ENCODE measurements around the gene BEND7. TPM values are rescaled to one million over a fixed set of nuclear protein-coding genes. Genes with fewer than 3 reads are reported as not detected.

The BEND7 gene, protein sequence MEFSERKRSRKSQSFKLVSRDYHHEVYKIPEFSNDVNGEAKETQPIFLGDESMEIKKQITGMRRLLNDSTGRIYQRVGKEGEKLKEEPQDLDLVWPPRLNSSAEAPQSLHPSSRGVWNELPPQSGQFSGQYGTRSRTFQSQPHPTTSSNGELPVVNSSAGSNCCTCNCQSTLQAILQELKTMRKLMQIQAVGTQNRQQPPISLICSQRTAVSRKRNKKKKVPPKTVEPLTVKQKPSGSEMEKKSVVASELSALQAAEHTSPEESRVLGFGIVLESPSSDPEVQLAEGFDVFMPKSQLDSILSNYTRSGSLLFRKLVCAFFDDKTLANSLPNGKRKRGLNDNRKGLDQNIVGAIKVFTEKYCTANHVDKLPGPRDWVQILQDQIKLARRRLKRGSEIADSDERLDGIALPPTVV
- 9.0 and 10.6 TPM in 2 replicates for total RNA-seq

GRCh38 chr10:13528875-13529713 is at the start of gene BEND7:
BEND7 (minus strand) TSS chr10:13529014; CDS start chr10:13528533, 481 bp downstream.
- H3K4me2 ChIP-seq (ENCODE audit: insufficient read depth, low read length), result peak within 1 kb of the TSS; percentile 82
- H3K9me3 ChIP-seq (ENCODE audit: low read depth, low read length), result no peaks in the 10 kb centered on the region
- H3K4me1 ChIP-seq (ENCODE audit: insufficient read depth, low read length), result peaks cover 15% of the 10 kb centered on the region
- peak within 1 kb of the TSS; percentile 82 for H2AFZ ChIP-seq (ENCODE audit: low read length)
- peaks cover 17% of the 10 kb centered on the region for H3K27me3 ChIP-seq (ENCODE audit: insufficient read depth, low read length)
- H3K36me3 ChIP-seq (ENCODE audit: insufficient read depth, low read length), result peaks cover 8% of the 10 kb centered on the region
- H3K27ac ChIP-seq (ENCODE audit: low read depth, low read length), result no peak within 1 kb of the TSS
- H3K4me3 ChIP-seq (ENCODE audit: insufficient read depth, low read length), result peak within 1 kb of the TSS; percentile 74
- DNase-seq (ENCODE audit: insufficient read length, low spot score, missing footprints), result peak; percentile 96
- TF ChIP-seq CTCF (IDR thresholded peaks at IDR 0.05; ENCODE audit: extremely low read depth, low read depth, low read length), result no peak
- peaks cover 9% of the 10 kb centered on the region for H3K79me2 ChIP-seq (ENCODE audit: insufficient read depth, low read length)
- no peaks in the 10 kb centered on the region for H4K20me1 ChIP-seq (ENCODE audit: insufficient read depth, low read length)

GRCh38 chr10:13573960-13574359 is 45.1 kb upstream of the BEND7 start:
- no peaks in the 10 kb centered on the region for H3K79me2 ChIP-seq (ENCODE audit: insufficient read depth, low read length)
- H3K27ac ChIP-seq (ENCODE audit: low read depth, low read length), result no peak overlapping the region
- no peaks in the 10 kb centered on the region for H3K36me3 ChIP-seq (ENCODE audit: insufficient read depth, low read length)
- H3K9me3 ChIP-seq (ENCODE audit: low read depth, low read length), result peaks cover 2% of the 10 kb centered on the region
- H3K4me2 ChIP-seq (ENCODE audit: insufficient read depth, low read length), result no peak overlapping the region
- H2AFZ ChIP-seq (ENCODE audit: low read length), result no peak overlapping the region
- no peaks in the 10 kb centered on the region for H4K20me1 ChIP-seq (ENCODE audit: insufficient read depth, low read length)
- no peak overlapping the region for H3K4me3 ChIP-seq (ENCODE audit: insufficient read depth, low read length)
- no peak for DNase-seq (ENCODE audit: insufficient read length, low spot score, missing footprints)
- TF ChIP-seq CTCF (IDR thresholded peaks at IDR 0.05; ENCODE audit: extremely low read depth, low read depth, low read length), result no peak
- peaks cover 26% of the 10 kb centered on the region for H3K27me3 ChIP-seq (ENCODE audit: insufficient read depth, low read length)
- H3K4me1 ChIP-seq (ENCODE audit: insufficient read depth, low read length), result no peaks in the 10 kb centered on the region

DNA sequence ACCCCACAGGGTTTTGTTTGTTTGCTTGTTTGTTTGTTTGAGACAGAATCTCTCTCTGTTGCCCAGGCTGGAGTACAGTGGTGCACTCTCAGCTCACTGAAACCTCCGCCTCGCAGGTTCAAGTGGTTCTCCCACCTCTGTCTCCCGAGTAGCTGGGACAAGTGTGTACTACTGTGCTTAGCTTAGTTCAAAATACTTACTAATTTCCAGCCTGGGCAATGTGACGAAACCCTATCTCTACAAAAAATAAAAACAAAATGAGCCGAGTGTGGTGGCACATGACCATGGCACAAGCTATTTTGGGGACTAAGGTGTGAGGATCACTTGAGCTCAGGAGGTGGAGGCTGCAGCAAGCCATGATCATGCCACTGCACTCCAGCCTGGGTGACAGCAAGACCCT is 42.7 kb upstream of the BEND7 start:
- no peaks in the 10 kb centered on the region for H3K4me1 ChIP-seq (ENCODE audit: insufficient read depth, low read length)
- H3K27me3 ChIP-seq (ENCODE audit: insufficient read depth, low read length), result peaks cover 21% of the 10 kb centered on the region
- no peaks in the 10 kb centered on the region for H3K36me3 ChIP-seq (ENCODE audit: insufficient read depth, low read length)
- TF ChIP-seq CTCF (IDR thresholded peaks at IDR 0.05; ENCODE audit: extremely low read depth, low read depth, low read length), result no peak
- H3K4me3 ChIP-seq (ENCODE audit: insufficient read depth, low read length), result no peak overlapping the region
- H3K27ac ChIP-seq (ENCODE audit: low read depth, low read length), result no peak overlapping the region
- no peaks in the 10 kb centered on the region for H4K20me1 ChIP-seq (ENCODE audit: insufficient read depth, low read length)
- peaks cover 2% of the 10 kb centered on the region for H3K9me3 ChIP-seq (ENCODE audit: low read depth, low read length)
- no peak overlapping the region for H3K4me2 ChIP-seq (ENCODE audit: insufficient read depth, low read length)
- H2AFZ ChIP-seq (ENCODE audit: low read length), result no peak overlapping the region
- H3K79me2 ChIP-seq (ENCODE audit: insufficient read depth, low read length), result no peaks in the 10 kb centered on the region
- DNase-seq (ENCODE audit: insufficient read length, low spot score, missing footprints), result no peak

- H3K79me2 ChIP-seq (ENCODE audit: insufficient read depth, low read length), result no peaks in the 10 kb centered on the region
- H3K27me3 ChIP-seq (ENCODE audit: insufficient read depth, low read length), result peaks cover 12% of the 10 kb centered on the region
- no peak overlapping the region for H2AFZ ChIP-seq (ENCODE audit: low read length)
- no peaks in the 10 kb centered on the region for H3K36me3 ChIP-seq (ENCODE audit: insufficient read depth, low read length)
- no peak for TF ChIP-seq CTCF (IDR thresholded peaks at IDR 0.05; ENCODE audit: extremely low read depth, low read depth, low read length)
- DNase-seq (ENCODE audit: insufficient read length, low spot score, missing footprints), result peak; percentile 8
- H3K9me3 ChIP-seq (ENCODE audit: low read depth, low read length), result no peaks in the 10 kb centered on the region
- no peaks in the 10 kb centered on the region for H4K20me1 ChIP-seq (ENCODE audit: insufficient read depth, low read length)
- H3K4me3 ChIP-seq (ENCODE audit: insufficient read depth, low read length), result no peak overlapping the region
- no peak overlapping the region for H3K4me2 ChIP-seq (ENCODE audit: insufficient read depth, low read length)
- H3K4me1 ChIP-seq (ENCODE audit: insufficient read depth, low read length), result no peaks in the 10 kb centered on the region
- no peak overlapping the region for H3K27ac ChIP-seq (ENCODE audit: low read depth, low read length)
Observed at GRCh38 chr10:13567030-13567429, 38.2 kb upstream of the BEND7 start.
